Vagina (tissue), 2 donors: ENCODE results near the gene BTRC.

ENCODE experiments used
- POLR2A ChIP-seq, 2 donors: fragments of 450-650 bp; IDR thresholded peaks; one replicate each; pipeline ENCODE4 v1.6.1; 2017; ENCODE audit warnings: antibody characterized with exemption in 2 of 2, mild to moderate bottlenecking in 2 of 2, moderate library complexity in 2 of 2
- TF ChIP-seq, protein P1 (sequence below), 3 experiments: fragments of 450-650 bp in 2 of 3; fragments of 200-600 bp in 1 of 3; sonication (generic) in 1 of 3; IDR thresholded peaks; one replicate each; pipeline ENCODE4 v1.5.1; 2017 to 2019; ENCODE audit warnings: antibody characterized with exemption in 3 of 3, mild to moderate bottlenecking in 2 of 3, moderate library complexity in 2 of 3

DNA sequence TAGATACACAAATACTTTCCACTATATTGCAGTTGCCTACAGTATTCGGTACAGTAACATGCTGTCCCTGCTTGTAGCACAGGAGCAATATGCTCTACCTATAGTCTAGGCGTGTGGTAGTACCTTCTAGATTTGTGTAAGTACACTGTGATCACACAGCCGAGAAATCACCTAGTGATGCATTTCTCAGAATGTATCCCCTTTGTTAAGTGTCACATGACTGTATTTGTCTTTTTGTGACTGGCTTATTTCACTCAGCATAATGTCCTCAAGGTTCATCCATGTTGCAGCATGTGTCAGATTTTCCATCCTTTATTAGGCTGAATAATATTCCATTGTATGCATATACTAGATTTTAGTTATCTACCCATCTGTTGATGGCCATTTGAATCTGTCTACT, 61.9 kb downstream of the BTRC start:
- TF ChIP-seq POLR2A (IDR thresholded peaks at IDR 0.05) = no peak
- TF ChIP-seq, protein P1, sequence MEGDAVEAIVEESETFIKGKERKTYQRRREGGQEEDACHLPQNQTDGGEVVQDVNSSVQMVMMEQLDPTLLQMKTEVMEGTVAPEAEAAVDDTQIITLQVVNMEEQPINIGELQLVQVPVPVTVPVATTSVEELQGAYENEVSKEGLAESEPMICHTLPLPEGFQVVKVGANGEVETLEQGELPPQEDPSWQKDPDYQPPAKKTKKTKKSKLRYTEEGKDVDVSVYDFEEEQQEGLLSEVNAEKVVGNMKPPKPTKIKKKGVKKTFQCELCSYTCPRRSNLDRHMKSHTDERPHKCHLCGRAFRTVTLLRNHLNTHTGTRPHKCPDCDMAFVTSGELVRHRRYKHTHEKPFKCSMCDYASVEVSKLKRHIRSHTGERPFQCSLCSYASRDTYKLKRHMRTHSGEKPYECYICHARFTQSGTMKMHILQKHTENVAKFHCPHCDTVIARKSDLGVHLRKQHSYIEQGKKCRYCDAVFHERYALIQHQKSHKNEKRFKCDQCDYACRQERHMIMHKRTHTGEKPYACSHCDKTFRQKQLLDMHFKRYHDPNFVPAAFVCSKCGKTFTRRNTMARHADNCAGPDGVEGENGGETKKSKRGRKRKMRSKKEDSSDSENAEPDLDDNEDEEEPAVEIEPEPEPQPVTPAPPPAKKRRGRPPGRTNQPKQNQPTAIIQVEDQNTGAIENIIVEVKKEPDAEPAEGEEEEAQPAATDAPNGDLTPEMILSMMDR (IDR thresholded peaks at IDR 0.05) = no peak
